ENCODE measurements around the gene OR2M5. TPM values are rescaled to one million over a fixed set of nuclear protein-coding genes. Genes with fewer than 3 reads are reported as not detected.

OR2M5 gene, protein sequence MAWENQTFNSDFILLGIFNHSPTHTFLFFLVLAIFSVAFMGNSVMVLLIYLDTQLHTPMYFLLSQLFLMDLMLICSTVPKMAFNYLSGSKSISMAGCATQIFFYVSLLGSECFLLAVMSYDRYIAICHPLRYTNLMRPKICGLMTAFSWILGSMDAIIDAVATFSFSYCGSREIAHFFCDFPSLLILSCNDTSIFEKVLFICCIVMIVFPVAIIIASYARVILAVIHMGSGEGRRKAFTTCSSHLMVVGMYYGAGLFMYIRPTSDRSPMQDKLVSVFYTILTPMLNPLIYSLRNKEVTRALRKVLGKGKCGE
- total RNA-seq (ENCODE audit: low replicate concordance): not detected in 2 replicates

GRCh38 chr1:248144513-248145198 is at the start of gene OR2M5:
Gene OR2M5, plus strand, starts transcription at chr1:248145148. Its CDS starts 0 bp downstream, at chr1:248145148.

GRCh38 chr1:248174521-248174920 is 29.6 kb downstream of the OR2M5 start, which contains the start of gene OR2M2:
Gene OR2M2, plus strand, starts transcription at chr1:248174821. Its CDS starts 5,165 bp downstream, at chr1:248179986.

Other genes starting within 250 kb of the OR2M5 start
- gene OR2W3, start 249.6 kb upstream of the OR2M5 start, total RNA-seq (ENCODE audit: low replicate concordance): not detected in 2 replicates
- not detected in 2 replicates for gene OR2T8, start 224.9 kb upstream of the OR2M5 start, total RNA-seq (ENCODE audit: low replicate concordance)
- not detected in 2 replicates for gene OR2AJ1, start 220.3 kb upstream of the OR2M5 start, total RNA-seq (ENCODE audit: low replicate concordance)
- not detected in 2 replicates for gene OR2L8, start 196.3 kb upstream of the OR2M5 start, total RNA-seq (ENCODE audit: low replicate concordance)
- gene OR2AK2, start 179.9 kb upstream of the OR2M5 start, total RNA-seq (ENCODE audit: low replicate concordance): not detected in 2 replicates
- gene OR2L5, start 131.5 kb upstream of the OR2M5 start, total RNA-seq (ENCODE audit: low replicate concordance): not detected in 2 replicates
- gene OR2L2, start 115.1 kb upstream of the OR2M5 start, total RNA-seq (ENCODE audit: low replicate concordance): not detected in 2 replicates
- not detected in 2 replicates for gene OR2L3, start 98.3 kb upstream of the OR2M5 start, total RNA-seq (ENCODE audit: low replicate concordance)
- gene OR2L13, start 50.0 kb upstream of the OR2M5 start, total RNA-seq (ENCODE audit: low replicate concordance): not detected in 2 replicates
- gene OR2M2, start 29.7 kb downstream of the OR2M5 start, total RNA-seq (ENCODE audit: low replicate concordance): not detected in 2 replicates
- not detected in 2 replicates for gene OR2M3, start 52.1 kb downstream of the OR2M5 start, total RNA-seq (ENCODE audit: low replicate concordance)
- gene OR2M4, start 86.3 kb downstream of the OR2M5 start, total RNA-seq (ENCODE audit: low replicate concordance): not detected in 2 replicates
- not detected in 2 replicates for gene OR2T33, start 132.8 kb downstream of the OR2M5 start, total RNA-seq (ENCODE audit: low replicate concordance)
- not detected in 2 replicates for gene OR2T12, start 158.3 kb downstream of the OR2M5 start, total RNA-seq (ENCODE audit: low replicate concordance)
- gene OR2M7, start 179.4 kb downstream of the OR2M5 start, total RNA-seq (ENCODE audit: low replicate concordance): not detected in 2 replicates
- gene OR14C36, start 203.6 kb downstream of the OR2M5 start, total RNA-seq (ENCODE audit: low replicate concordance): not detected in 2 replicates
- gene OR2T4, start 216.5 kb downstream of the OR2M5 start, total RNA-seq (ENCODE audit: low replicate concordance): not detected in 2 replicates
- gene OR2T6, start 230.6 kb downstream of the OR2M5 start, total RNA-seq (ENCODE audit: low replicate concordance): not detected in 2 replicates